ENCODE data around the gene CENPE.

DNA sequence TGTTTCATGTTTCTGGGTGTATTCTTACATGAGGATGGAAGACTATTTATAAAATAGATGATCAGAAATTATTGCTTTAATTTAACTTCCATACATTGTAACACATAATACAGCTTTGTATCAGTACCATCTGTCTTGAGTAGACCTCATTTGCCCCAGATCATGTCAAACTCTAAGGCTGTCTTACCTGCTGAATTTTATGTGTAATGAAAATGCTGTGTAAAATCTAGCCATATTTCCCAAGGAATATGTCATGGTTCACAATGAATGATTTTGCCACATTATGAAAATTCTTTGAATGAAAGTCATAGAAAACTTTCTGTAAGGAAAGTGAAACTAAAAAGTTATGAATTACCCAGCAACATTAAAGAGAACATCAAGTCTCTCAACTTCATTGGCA is 105.9 kb downstream of the CENPE start:
- TF ChIP-seq, protein P1, sequence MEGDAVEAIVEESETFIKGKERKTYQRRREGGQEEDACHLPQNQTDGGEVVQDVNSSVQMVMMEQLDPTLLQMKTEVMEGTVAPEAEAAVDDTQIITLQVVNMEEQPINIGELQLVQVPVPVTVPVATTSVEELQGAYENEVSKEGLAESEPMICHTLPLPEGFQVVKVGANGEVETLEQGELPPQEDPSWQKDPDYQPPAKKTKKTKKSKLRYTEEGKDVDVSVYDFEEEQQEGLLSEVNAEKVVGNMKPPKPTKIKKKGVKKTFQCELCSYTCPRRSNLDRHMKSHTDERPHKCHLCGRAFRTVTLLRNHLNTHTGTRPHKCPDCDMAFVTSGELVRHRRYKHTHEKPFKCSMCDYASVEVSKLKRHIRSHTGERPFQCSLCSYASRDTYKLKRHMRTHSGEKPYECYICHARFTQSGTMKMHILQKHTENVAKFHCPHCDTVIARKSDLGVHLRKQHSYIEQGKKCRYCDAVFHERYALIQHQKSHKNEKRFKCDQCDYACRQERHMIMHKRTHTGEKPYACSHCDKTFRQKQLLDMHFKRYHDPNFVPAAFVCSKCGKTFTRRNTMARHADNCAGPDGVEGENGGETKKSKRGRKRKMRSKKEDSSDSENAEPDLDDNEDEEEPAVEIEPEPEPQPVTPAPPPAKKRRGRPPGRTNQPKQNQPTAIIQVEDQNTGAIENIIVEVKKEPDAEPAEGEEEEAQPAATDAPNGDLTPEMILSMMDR (IDR thresholded peaks at IDR 0.05), result no peak
- no peak for TF ChIP-seq POLR2A (IDR thresholded peaks at IDR 0.05)

Data from body of pancreas (tissue), 4 donors.